Measurements from ENCODE around the gene COX6B2. TPM values are rescaled to one million over a fixed set of nuclear protein-coding genes. Genes with fewer than 3 reads are reported as not detected.

COX6B2 gene
- polyA plus RNA-seq, 1 experiment: 0.16 TPM

GRCh38 chr19:55377356-55378131 is 23.0 kb upstream of the COX6B2 start:
- CTCF ChIA-PET: no interaction called here
- no peak for DNase-seq (ENCODE audit: low read depth, low spot score)
- Histone ChIP-seq H3K9me3 (ENCODE audit: control insufficient read depth, insufficient read depth, low read length) (no peaks in the 10 kb centered on the region; the same call in 1 of the 2 replicates), H3K4me3 (ENCODE audit: low read depth, low read length) (no peak overlapping the region), H3K27ac (ENCODE audit: low read depth, low read length) (no peak overlapping the region), H3K27me3 (ENCODE audit: control insufficient read depth, insufficient read depth, low read length) (no peaks in the 10 kb centered on the region)
- POLR2A ChIA-PET: no interaction called here
- no peak for TF ChIP-seq CTCF (IDR thresholded peaks at IDR 0.05; ENCODE audit: low read depth, low read length)

GRCh38 chr19:55376241-55376933 is 21.9 kb upstream of the COX6B2 start, which contains the start of gene TMEM190:
TSS of gene TMEM190 (plus strand) at chr19:55376826. CDS start at chr19:55376854, 28 bp downstream.
- Histone ChIP-seq H3K27ac (ENCODE audit: low read depth, low read length) (no peak within 1 kb of the TSS), H3K27me3 (ENCODE audit: control insufficient read depth, insufficient read depth, low read length) (no peaks in the 10 kb centered on the region), H3K4me3 (ENCODE audit: low read depth, low read length) (no peak within 1 kb of the TSS), H3K9me3 (ENCODE audit: control insufficient read depth, insufficient read depth, low read length) (no peaks in the 10 kb centered on the region; the same call in 1 of the 2 replicates)
- POLR2A ChIA-PET: no interaction called here
- CTCF ChIA-PET: interaction anchor here (1.4 kb wide), 1 partner anchor 91 kb away, joined by 4 read pairs; no protein-coding TSS in a partner anchor
- TF ChIP-seq CTCF (IDR thresholded peaks at IDR 0.05; ENCODE audit: low read depth, low read length): no peak
- DNase-seq (ENCODE audit: low read depth, low spot score): no peak

GRCh38 chr19:55373993-55374757 is 19.7 kb upstream of the COX6B2 start:
- H3K27me3 ChIP-seq (ENCODE audit: control insufficient read depth, insufficient read depth, low read length): no peaks in the 10 kb centered on the region
- H3K27ac ChIP-seq (ENCODE audit: low read depth, low read length): peak overlapping the region; percentile 87
- DNase-seq (ENCODE audit: low read depth, low spot score): peak; percentile 53
- POLR2A ChIA-PET: interaction anchor here (0.9 to 1.5 kb wide), 2 partner anchors 10 to 15 kb away, joined by 3 to 4 read pairs; partner anchors contain the start of gene TMEM238
- TF ChIP-seq CTCF (IDR thresholded peaks at IDR 0.05; ENCODE audit: low read depth, low read length): no peak
- CTCF ChIA-PET: no interaction called here
- no peaks in the 10 kb centered on the region; the same call in 1 of the 2 replicates for H3K9me3 ChIP-seq (ENCODE audit: control insufficient read depth, insufficient read depth, low read length)
- no peak overlapping the region for H3K4me3 ChIP-seq (ENCODE audit: low read depth, low read length)

GRCh38 chr19:55373306-55373992 is 18.9 kb upstream of the COX6B2 start:
- Histone ChIP-seq H3K27me3 (ENCODE audit: control insufficient read depth, insufficient read depth, low read length) (no peaks in the 10 kb centered on the region), H3K4me3 (ENCODE audit: low read depth, low read length) (no peak overlapping the region), H3K27ac (ENCODE audit: low read depth, low read length) (peak overlapping the region; percentile 87), H3K9me3 (ENCODE audit: control insufficient read depth, insufficient read depth, low read length) (no peaks in the 10 kb centered on the region; the same call in 1 of the 2 replicates)
- TF ChIP-seq CTCF (IDR thresholded peaks at IDR 0.05; ENCODE audit: low read depth, low read length): no peak
- DNase-seq (ENCODE audit: low read depth, low spot score): no peak
- CTCF ChIA-PET: interaction anchor here (1.6 kb wide), 1 partner anchor 72 kb away, joined by 3 read pairs; no protein-coding TSS in a partner anchor
- POLR2A ChIA-PET: interaction anchor here (0.8 to 2.1 kb wide), 8 partner anchors 9 to 63 kb away, joined by 3 to 13 read pairs (median 4); partner anchors contain the start of genes TMEM238 and UBE2S

Measured in AG04450 (cell line).